ENCODE measurements around the gene USH1C.

USH1C gene

DNA sequence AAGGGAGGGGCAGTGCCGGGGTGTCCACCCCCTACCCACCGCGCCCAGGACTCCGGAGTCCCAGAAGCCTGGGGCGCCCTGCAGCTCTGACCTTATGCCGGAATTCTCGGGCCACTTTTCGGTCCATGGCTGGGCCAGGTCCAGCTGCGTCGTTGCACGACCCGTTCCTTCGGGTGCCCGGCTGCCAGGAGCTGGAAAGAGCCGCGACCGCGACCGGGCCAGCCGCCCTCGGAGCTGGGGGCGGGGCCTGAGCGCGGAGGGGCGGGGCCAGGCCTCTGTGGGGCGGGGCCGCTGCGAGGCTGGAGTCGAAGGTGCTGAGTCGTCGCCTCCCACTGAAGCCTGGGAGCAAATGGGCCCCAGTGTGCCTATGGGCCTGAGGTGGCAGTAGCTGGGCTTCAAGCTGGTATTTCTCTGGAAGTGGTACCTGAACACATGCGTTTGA is at the start of gene USH1C:
USH1C (minus strand) TSS at position 236 of the 442 bp plus-strand sequence; CDS start at position 127, 109 bp downstream.
- peak; percentile 19 for DNase-seq

DNA sequence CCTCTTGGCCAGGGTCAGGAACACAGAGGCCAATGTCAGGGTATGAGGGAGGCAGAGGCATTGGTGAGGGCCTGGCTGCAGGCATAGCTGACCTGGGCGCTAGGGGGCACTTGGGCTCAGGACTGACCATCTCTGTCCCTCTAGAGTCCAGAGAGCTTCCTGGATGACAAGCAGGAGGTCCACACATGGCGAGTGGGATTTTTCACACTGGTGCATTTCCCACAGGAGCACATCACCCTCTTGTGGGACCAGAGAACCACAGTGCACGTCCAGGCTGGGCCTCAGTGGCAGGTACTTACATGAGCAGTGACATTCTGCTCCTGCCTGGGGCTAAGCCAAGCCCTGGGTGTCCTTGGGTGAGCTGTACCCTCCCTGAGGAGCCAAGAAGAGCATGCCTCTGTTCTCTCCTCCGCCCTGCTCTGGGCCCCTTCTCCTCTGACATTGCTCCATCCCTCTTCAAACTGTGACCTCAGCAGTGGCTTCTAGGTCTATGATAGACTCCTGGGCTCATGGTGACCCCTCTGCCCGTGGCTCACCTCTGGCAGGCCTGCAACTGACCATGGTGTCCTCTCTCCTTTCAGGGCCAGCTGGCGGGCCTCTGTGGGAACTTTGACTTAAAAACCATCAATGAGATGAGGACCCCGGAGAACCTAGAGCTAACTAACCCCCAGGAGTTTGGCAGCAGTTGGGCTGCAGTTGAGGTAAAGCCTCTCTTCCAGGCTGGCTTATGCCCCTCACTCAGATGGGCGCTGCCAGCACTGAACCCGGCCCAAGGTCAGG is 49.4 kb upstream of the USH1C start:
- DNase-seq, result no peak

GRCh38 chr11:17591293-17591692 is 47.1 kb upstream of the USH1C start:
- no peak for DNase-seq

DNA sequence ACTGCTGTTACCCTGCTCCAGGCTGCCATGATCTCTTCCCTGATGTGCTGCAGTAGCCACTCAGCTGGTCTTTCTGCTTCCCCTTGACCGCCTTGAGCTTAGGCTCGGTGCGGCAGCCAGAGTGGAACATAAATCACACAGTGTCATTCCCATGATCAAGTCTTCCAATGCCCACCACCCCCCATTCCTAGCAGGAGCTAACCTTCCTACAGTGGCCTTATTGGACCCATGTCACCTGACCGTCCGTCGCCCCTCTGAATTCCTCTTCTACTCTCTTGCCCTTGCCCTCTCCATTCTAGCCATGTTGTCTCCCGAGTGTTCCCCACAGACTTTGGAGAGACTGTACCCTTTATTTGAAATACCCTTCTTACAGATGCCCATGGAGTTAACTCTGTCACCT is 46.2 kb upstream of the USH1C start:
- DNase-seq, result no peak

- DNase-seq, result no peak
These were observed 44.5 kb upstream of the USH1C start for GRCh38 chr11:17588721-17589120.

DNA sequence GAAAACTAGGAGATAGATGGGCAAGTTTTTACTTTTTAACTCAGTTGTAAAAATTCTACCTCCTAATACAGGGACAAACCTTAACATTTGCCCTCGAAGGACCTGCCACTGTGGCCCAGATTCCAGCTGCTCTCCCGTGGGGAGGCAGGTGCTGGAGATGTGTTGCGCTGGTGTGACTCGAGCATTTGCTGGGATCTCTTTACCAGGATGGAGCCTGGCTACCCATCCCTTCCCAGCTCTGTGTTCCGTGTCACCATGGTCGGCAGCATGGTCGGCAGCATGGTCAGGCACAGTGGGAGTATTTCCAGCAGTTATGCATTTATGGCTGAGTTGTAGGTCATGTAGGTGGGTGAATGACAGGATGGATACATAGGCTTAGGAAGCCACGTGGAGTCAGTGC is 44.0 kb upstream of the USH1C start:
- no peak for DNase-seq

GRCh38 chr11:17585911-17586695 is 41.9 kb upstream of the USH1C start:
- DNase-seq, result no peak

- DNase-seq, result no peak
These were observed 37.5 kb upstream of the USH1C start for GRCh38 chr11:17581732-17582053.

GRCh38 chr11:17581036-17581731 is 37.0 kb upstream of the USH1C start:
- DNase-seq, result no peak

GRCh38 chr11:17580271-17580670 is 36.1 kb upstream of the USH1C start:
- DNase-seq, result no peak

DNA sequence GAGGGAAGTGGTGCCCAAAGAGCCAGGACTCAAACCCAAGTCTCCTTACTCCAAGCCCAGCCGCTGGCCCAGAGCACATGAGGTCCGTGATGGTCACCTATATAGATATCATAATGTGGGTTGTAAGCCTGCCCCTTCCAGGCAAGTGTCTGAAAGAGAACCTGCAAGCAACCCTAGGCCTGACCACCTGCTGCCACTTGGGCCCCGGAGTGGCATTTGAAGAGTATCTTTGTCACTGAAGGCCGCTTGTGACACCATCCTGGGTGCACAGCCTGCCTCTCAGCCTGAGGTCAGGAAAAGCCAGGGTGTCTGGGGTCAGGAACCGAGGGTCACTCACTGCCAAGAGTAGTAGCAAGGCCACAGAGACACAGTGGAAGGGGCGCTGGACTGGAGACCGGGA is 35.2 kb upstream of the USH1C start:
- no peak for DNase-seq

- DNase-seq, result no peak
These were observed 34.7 kb upstream of the USH1C start for GRCh38 chr11:17578958-17579357.

DNA sequence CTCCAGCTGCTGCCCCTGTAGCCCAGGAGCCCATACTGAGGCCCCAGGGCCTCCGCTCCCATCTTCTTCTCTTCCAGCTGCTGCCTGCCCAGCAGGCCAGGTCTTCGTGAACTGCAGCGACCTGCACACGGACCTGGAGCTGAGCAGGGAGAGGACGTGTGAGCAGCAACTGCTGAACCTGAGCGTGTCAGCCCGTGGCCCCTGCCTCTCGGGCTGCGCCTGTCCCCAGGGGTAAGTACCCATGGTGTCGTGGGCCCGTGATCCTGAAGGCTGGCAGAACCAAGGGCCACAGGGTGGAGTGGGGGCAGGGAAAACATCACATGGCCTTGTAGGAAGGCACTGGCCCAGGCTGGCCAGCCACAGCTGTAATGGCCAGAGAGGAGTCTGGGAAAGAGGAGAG is 34.1 kb upstream of the USH1C start:
- DNase-seq, result no peak

DNA sequence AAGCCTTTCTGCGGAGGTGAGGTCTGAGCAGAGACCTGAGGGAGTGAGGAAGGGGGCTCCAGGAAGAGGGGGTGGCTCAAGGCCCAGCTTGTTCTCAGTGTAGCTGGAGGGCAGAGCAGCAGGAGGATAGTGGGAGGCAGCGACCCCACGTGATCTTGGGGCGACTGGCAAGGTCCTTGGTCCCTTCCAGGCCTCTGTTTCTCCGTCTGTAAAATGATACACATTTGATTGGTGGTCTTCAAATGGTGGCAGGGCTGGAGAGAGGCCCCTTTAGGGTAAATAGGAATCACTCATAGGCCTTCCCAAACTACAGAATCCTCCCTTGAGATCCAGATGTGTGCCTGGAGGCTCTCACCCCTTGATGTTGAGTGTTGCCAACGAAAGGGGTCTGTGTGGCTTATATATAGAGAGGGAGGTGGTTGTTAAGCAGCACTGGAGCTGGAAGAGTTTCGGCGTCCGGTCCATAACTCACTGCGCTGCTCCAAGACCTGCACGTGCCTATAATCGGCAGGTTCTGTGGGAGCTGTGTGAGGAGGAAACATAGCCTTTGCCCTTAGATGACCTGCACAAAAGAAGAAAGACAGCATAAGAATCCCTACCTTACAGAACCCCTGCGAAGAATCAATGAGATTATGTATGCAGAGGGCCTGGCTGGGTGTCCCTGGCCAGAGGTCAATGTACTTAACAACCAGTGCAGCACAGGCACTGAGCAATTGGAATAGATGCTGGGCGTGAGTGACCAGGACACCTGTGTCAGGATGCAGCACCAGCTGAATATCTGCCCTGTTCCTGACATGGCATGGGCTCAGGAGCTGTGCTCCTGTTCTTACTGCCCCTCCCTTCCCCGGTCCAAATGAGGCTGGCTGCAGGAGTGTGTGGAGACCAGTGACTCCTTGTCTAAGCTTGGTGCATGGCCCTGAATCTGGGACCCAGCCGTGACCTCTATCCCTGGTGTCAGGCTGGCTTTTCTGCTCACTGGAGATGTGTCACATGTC is 31.5 kb upstream of the USH1C start:
- no peak for DNase-seq

GRCh38 chr11:17574141-17575091 is 30.2 kb upstream of the USH1C start:
- no peak for DNase-seq

GRCh38 chr11:17573526-17573925 is 29.3 kb upstream of the USH1C start:
- DNase-seq, result no peak

DNA sequence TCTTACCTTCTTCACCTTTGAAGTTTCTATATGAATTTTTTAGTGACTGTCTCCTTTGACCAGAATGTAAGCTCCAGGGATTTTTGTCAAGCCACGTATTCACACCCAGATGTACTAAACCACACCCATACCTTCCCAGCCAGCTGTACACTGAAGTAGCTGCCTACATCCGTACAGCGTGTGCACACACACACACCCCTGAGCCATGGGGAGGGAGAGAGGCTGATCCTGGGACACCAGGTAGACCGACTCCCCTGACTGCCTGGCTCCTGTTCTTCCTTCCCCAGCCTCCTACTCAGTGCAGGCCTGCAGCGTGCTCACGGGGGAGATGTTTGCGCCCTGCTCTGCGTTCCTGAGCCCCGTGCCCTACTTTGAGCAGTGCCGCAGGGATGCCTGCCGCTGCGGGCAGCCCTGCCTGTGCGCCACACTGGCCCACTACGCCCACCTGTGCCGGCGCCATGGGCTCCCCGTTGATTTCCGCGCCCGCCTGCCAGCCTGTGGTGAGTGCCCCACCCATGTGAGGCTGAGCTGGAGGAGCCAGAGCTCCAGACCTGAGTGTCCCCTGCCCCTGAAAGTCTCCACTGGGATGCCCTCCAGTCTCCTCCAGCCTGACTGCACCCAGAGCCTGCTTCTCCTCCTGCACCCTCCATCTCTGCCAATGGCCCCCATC is 28.7 kb upstream of the USH1C start:
- DNase-seq, result no peak

GRCh38 chr11:17572359-17572690 is 28.1 kb upstream of the USH1C start:
- no peak for DNase-seq

DNA sequence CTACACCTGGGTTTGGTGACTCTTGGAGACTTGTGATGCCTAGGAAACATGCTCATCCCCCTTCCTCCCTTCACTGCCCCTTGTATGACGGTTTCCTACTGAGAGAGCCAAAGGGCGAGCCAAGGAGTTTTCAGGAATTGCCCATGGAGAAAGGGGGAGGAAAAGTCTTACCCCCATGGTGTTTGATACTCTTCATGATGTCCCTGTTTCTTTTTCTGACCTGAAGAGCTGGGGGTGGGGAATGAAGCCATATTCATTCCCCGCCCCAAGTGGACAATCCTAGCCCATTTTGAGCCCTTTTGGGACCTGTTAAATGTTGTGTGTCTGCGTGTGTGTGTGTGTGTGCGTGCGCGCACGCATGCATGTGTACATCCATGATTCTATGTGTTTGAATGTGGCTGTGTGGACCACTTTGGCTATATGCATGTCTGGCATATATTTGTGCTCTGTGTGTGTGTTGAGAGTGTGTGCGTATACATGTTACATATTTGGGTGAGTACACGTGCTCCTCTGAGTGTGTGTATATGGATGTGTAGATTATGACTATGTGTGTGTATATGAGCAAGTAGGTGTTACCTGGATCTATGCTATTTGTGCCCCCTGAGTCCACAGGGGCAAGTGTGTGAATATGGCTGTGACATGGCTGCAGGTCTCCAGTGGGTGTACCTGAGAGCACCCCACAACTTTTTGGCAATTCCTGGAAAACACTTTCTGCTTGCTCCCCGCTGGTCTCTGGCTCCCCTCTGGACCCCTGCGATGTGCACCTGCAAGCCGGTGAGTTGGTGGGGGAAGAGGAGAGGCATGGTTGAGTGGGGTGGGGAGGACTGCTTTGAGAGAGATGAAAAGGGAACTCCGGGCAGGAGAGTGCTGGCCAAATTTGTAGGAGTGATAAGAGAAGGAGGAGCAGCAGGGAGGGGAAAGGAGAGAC is 27.5 kb upstream of the USH1C start:
- no peak for DNase-seq

DNA sequence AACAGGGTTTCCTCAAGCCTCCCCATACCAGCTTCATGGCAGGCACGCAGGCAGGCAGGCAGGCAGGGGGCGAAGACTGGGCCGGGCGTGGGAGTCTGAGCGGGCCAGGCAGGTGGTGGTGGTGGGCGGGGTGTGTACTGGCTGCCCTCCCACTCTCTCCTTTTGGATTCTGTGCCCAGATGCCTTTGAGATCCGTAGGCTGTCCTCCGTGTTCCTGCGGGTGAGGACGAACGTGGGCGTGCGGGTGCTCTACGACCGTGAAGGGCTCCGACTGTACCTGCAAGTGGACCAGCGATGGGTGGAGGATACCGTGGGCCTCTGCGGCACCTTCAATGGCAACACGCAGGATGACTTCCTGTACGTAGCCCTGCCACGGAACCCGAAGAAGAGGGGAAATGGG is 25.8 kb upstream of the USH1C start:
- DNase-seq, result no peak
